GM23338 (cell line): ENCODE results near the gene MEI4. TPM values are rescaled to one million over a fixed set of nuclear protein-coding genes. Genes with fewer than 3 reads are reported as not detected.

Experiments used
- ATAC-seq: fragments of 200-7000 bp; cut with Tn5 transposase; 3 replicates; pipeline ENCODE4 v1.9.1; 2020
- DNase-seq: peaks from one replicate; pipeline ENCODE4 v3.0.0-alpha.2; 2015; ENCODE audit warnings: low spot score
- H2AFZ ChIP-seq: fragments of 200-600 bp; sonication (generic); 2 replicates; pipeline ENCODE4 v1.8.0; 2016; ENCODE audit warnings: antibody characterized with exemption, mild to moderate bottlenecking, moderate library complexity
- H3F3A ChIP-seq: fragments of 200-600 bp; sonication (generic); replicated peaks from 2 replicates; pipeline ENCODE4 v1.8.0; 2017; ENCODE audit warnings: antibody characterized with exemption, mixed run types, low read depth
- H3K27ac ChIP-seq: fragments of 200-600 bp; sonication (generic); 2 replicates; pipeline ENCODE4 v1.6.1; 2016; ENCODE audit warnings: low read depth
- H3K27me3 ChIP-seq: fragments of 200-600 bp; sonication (generic); 2 replicates; pipeline ENCODE4 v1.8.0; 2016; ENCODE audit warnings: mild to moderate bottlenecking, mixed run types, moderate library complexity; ENCODE audit not compliant: insufficient read depth
- H3K36me3 ChIP-seq: fragments of 200-600 bp; sonication (generic); 2 replicates; pipeline ENCODE4 v1.8.0; 2016; ENCODE audit warnings: mild to moderate bottlenecking; ENCODE audit not compliant: insufficient read depth
- H3K4me1 ChIP-seq: fragments of 200-600 bp; sonication (generic); 2 replicates; pipeline ENCODE4 v1.8.0; 2016; ENCODE audit warnings: mild to moderate bottlenecking, moderate library complexity; ENCODE audit not compliant: insufficient read depth
- H3K4me2 ChIP-seq: fragments of 200-600 bp; sonication (generic); 2 replicates; pipeline ENCODE4 v1.7.1; 2017; ENCODE audit warnings: mixed run types
- H3K4me3 ChIP-seq: fragments of 200-600 bp; sonication (generic); 2 replicates; pipeline ENCODE4 v1.6.1; 2016; ENCODE audit warnings: mixed run types
- H3K79me2 ChIP-seq: fragments of 200-600 bp; sonication (generic); replicated peaks from 2 replicates; pipeline ENCODE4 v1.8.0; 2017; ENCODE audit warnings: mild to moderate bottlenecking; ENCODE audit not compliant: insufficient read depth
- H3K9me2 ChIP-seq: fragments of 200-600 bp; sonication (generic); 2 replicates; pipeline ENCODE4 v1.8.0; 2017; ENCODE audit not compliant: insufficient read depth
- H4K20me1 ChIP-seq: fragments of 200-600 bp; sonication (generic); replicated peaks from 2 replicates; pipeline ENCODE4 v1.8.0; 2017; ENCODE audit warnings: mild to moderate bottlenecking; ENCODE audit not compliant: insufficient read depth
- H3K27ac Mint-ChIP-seq: 2 replicates; pipeline ENCODE4 v1.8.0; 2020; ENCODE audit warnings: inconsistent platforms, mild to moderate bottlenecking, moderate library complexity, mixed read lengths
- H3K27me3 Mint-ChIP-seq: 3 replicates; pipeline ENCODE4 v1.8.0; 2022; ENCODE audit warnings: low read depth, mild to moderate bottlenecking, moderate library complexity, mixed read lengths, inconsistent platforms; ENCODE audit not compliant: insufficient read depth, poor library complexity
- H3K36me3 Mint-ChIP-seq: 3 replicates; pipeline ENCODE4 v1.8.0; 2021; ENCODE audit warnings: low read depth, mild to moderate bottlenecking, inconsistent platforms, moderate library complexity, mixed read lengths
- H3K4me1 Mint-ChIP-seq: 3 replicates; pipeline ENCODE4 v1.8.0; 2020; ENCODE audit warnings: mild to moderate bottlenecking, inconsistent platforms, mixed read lengths
- H3K4me3 Mint-ChIP-seq: 3 replicates; pipeline ENCODE4 v1.8.0; 2021; ENCODE audit warnings: moderate library complexity, mild to moderate bottlenecking, inconsistent platforms, mixed read lengths
- H3K9me3 Mint-ChIP-seq: 3 replicates; pipeline ENCODE4 v1.8.0; 2020; ENCODE audit warnings: moderate library complexity, mild to moderate bottlenecking, inconsistent platforms, mixed read lengths
- CREB1 ChIP-seq: fragments of 250-450 bp; sonication (Bioruptor Pico); IDR thresholded peaks from 2 replicates; pipeline ENCODE4 v1.5.0; 2020; ENCODE audit warnings: low read depth, mild to moderate bottlenecking, moderate library complexity
- EZH2 ChIP-seq: fragments of 200-600 bp; sonication (generic); IDR thresholded peaks from one replicate; pipeline ENCODE4 v1.8.0; 2017; ENCODE audit warnings: antibody characterized with exemption, mild to moderate bottlenecking, low read depth; ENCODE audit not compliant: unreplicated experiment
- EZH2phosphoT487 ChIP-seq: fragments of 200-600 bp; sonication (generic); IDR thresholded peaks from one replicate; pipeline ENCODE4 v1.8.1; 2018; ENCODE audit warnings: antibody characterized with exemption; ENCODE audit not compliant: unreplicated experiment
- JUNB ChIP-seq: IDR thresholded peaks from one replicate; pipeline ENCODE4 v1.6.1; 2016; ENCODE audit warnings: antibody characterized with exemption; ENCODE audit not compliant: unreplicated experiment
- NANOG ChIP-seq: IDR thresholded peaks from 2 replicates; pipeline ENCODE4 v1.6.1; 2016; ENCODE audit warnings: antibody characterized with exemption, borderline replicate concordance
- POLR2AphosphoS5 ChIP-seq: IDR thresholded peaks from 2 replicates; pipeline ENCODE4 v1.6.1; 2016; ENCODE audit warnings: antibody characterized with exemption, low read depth
- REST ChIP-seq: IDR thresholded peaks from one replicate; pipeline ENCODE4 v1.6.1; 2018; ENCODE audit warnings: antibody characterized with exemption; ENCODE audit not compliant: unreplicated experiment
- STAT1 ChIP-seq: IDR thresholded peaks from one replicate; pipeline ENCODE4 v1.6.1; 2016; ENCODE audit warnings: antibody characterized with exemption; ENCODE audit not compliant: unreplicated experiment
- polyA plus RNA-seq: library from polyadenylated mRNA; unstranded; fragments of >200 nt; fragmentation: Nextera tagmentation; extraction: Ambion mirVana; gene quantifications from 2 replicates; pipeline ENCODE4 v1.2.1, GENCODE V29; 2016
- total RNA-seq: library from RNA; depleted of rRNA; stranded (reverse); fragments of >200 nt; shearing (Covaris generic); gene quantifications from 2 replicates; pipeline ENCODE4 v1.2.3, GENCODE V29; 2014
- TF ChIP-seq, protein P1 (sequence below): fragments of 250-450 bp; sonication (Bioruptor Pico); IDR thresholded peaks from 2 replicates; pipeline ENCODE4 v1.5.0; 2020; ENCODE audit warnings: mild to moderate bottlenecking, moderate library complexity
- TF ChIP-seq, protein P2 (sequence below): IDR thresholded peaks from 2 replicates; pipeline ENCODE4 v1.6.1; 2016; ENCODE audit warnings: antibody characterized with exemption
- TF ChIP-seq, protein P3 (sequence below), 2 experiments: fragments of 200-600 bp in 1 of 2; sonication (generic) in 1 of 2; conservative IDR thresholded peaks; 2 replicates each; pipeline versions ENCODE4 v1.5.1 to v1.6.1; 2016 to 2017; ENCODE audit warnings: antibody characterized with exemption in 2 of 2, low read depth in 2 of 2, mild to moderate bottlenecking in 2 of 2, moderate library complexity in 1 of 2

Gene MEI4
- total and polyA plus RNA-seq, 2 experiments from 2014 or later: 0.23 to 0.63 TPM

DNA sequence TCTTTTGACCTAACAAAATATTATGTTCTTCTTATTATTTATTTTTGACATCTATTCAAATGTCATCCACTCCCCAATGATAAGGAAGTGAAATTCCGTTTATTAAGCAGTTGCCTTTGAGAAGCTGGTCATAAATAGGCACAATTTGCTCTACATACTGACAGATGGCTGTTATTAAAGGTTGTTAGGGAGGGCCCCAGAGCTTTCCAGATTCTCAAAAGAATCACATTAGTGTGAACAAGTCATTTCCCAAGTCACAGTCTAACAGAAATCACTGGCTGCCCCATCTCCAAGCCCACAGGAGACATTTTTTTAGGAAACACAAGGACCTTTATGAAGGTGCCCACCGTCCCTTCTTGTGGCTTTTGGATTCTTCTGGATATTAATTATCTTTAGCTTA is 172.4 kb downstream of the MEI4 start:
- Histone ChIP-seq H2AFZ (no peak overlapping the region), H3K79me2 (no peaks in the 10 kb centered on the region), H3K4me1 (no peaks in the 10 kb centered on the region), H4K20me1 (no peaks in the 10 kb centered on the region), H3K27me3 (no peaks in the 10 kb centered on the region), H3K9me2 (no peaks in the 10 kb centered on the region), H3K36me3 (no peaks in the 10 kb centered on the region), H3K4me3 (no peak overlapping the region), H3K4me2 (no peak overlapping the region), H3K27ac (no peak overlapping the region), H3F3A (no peaks in the 10 kb centered on the region)
- Mint-ChIP-seq H3K27me3 (no peaks in the 10 kb centered on the region), H3K4me3 (no peak overlapping the region), H3K27ac (no peak overlapping the region), H3K9me3 (no peaks in the 10 kb centered on the region), H3K36me3 (no peaks in the 10 kb centered on the region), H3K4me1 (peaks cover 4% of the 10 kb centered on the region; the same call in 2 of the 3 replicates)
- TF ChIP-seq EZH2phosphoT487 (no peak), STAT1 (no peak), CREB1 (no peak), EZH2 (no peak), POLR2AphosphoS5 (no peak), REST (no peak), NANOG (no peak), JUNB (no peak)
- TF ChIP-seq, protein P1, sequence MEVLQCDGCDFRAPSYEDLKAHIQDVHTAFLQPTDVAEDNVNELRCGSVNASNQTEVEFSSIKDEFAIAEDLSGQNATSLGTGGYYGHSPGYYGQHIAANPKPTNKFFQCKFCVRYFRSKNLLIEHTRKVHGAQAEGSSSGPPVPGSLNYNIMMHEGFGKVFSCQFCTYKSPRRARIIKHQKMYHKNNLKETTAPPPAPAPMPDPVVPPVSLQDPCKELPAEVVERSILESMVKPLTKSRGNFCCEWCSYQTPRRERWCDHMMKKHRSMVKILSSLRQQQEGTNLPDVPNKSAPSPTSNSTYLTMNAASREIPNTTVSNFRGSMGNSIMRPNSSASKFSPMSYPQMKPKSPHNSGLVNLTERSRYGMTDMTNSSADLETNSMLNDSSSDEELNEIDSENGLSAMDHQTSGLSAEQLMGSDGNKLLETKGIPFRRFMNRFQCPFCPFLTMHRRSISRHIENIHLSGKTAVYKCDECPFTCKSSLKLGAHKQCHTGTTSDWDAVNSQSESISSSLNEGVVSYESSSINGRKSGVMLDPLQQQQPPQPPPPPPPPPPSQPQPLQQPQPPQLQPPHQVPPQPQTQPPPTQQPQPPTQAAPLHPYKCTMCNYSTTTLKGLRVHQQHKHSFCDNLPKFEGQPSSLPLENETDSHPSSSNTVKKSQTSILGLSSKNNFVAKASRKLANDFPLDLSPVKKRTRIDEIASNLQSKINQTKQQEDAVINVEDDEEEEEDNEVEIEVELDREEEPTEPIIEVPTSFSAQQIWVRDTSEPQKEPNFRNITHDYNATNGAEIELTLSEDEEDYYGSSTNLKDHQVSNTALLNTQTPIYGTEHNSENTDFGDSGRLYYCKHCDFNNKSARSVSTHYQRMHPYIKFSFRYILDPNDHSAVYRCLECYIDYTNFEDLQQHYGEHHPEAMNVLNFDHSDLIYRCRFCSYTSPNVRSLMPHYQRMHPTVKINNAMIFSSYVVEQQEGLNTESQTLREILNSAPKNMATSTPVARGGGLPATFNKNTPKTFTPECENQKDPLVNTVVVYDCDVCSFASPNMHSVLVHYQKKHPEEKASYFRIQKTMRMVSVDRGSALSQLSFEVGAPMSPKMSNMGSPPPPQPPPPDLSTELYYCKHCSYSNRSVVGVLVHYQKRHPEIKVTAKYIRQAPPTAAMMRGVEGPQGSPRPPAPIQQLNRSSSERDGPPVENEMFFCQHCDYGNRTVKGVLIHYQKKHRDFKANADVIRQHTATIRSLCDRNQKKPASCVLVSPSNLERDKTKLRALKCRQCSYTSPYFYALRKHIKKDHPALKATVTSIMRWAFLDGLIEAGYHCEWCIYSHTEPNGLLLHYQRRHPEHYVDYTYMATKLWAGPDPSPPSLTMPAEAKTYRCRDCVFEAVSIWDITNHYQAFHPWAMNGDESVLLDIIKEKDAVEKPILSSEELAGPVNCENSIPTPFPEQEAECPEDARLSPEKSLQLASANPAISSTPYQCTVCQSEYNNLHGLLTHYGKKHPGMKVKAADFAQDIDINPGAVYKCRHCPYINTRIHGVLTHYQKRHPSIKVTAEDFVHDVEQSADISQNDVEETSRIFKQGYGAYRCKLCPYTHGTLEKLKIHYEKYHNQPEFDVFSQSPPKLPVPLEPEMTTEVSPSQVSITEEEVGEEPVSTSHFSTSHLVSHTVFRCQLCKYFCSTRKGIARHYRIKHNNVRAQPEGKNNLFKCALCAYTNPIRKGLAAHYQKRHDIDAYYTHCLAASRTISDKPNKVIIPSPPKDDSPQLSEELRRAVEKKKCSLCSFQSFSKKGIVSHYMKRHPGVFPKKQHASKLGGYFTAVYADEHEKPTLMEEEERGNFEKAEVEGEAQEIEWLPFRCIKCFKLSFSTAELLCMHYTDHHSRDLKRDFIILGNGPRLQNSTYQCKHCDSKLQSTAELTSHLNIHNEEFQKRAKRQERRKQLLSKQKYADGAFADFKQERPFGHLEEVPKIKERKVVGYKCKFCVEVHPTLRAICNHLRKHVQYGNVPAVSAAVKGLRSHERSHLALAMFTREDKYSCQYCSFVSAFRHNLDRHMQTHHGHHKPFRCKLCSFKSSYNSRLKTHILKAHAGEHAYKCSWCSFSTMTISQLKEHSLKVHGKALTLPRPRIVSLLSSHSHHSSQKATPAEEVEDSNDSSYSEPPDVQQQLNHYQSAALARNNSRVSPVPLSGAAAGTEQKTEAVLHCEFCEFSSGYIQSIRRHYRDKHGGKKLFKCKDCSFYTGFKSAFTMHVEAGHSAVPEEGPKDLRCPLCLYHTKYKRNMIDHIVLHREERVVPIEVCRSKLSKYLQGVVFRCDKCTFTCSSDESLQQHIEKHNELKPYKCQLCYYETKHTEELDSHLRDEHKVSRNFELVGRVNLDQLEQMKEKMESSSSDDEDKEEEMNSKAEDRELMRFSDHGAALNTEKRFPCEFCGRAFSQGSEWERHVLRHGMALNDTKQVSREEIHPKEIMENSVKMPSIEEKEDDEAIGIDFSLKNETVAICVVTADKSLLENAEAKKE (CRISPR knock-in tag): no peak
- TF ChIP-seq, protein P2, sequence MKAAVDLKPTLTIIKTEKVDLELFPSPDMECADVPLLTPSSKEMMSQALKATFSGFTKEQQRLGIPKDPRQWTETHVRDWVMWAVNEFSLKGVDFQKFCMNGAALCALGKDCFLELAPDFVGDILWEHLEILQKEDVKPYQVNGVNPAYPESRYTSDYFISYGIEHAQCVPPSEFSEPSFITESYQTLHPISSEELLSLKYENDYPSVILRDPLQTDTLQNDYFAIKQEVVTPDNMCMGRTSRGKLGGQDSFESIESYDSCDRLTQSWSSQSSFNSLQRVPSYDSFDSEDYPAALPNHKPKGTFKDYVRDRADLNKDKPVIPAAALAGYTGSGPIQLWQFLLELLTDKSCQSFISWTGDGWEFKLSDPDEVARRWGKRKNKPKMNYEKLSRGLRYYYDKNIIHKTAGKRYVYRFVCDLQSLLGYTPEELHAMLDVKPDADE: no peak
- TF ChIP-seq, protein P3, sequence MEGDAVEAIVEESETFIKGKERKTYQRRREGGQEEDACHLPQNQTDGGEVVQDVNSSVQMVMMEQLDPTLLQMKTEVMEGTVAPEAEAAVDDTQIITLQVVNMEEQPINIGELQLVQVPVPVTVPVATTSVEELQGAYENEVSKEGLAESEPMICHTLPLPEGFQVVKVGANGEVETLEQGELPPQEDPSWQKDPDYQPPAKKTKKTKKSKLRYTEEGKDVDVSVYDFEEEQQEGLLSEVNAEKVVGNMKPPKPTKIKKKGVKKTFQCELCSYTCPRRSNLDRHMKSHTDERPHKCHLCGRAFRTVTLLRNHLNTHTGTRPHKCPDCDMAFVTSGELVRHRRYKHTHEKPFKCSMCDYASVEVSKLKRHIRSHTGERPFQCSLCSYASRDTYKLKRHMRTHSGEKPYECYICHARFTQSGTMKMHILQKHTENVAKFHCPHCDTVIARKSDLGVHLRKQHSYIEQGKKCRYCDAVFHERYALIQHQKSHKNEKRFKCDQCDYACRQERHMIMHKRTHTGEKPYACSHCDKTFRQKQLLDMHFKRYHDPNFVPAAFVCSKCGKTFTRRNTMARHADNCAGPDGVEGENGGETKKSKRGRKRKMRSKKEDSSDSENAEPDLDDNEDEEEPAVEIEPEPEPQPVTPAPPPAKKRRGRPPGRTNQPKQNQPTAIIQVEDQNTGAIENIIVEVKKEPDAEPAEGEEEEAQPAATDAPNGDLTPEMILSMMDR (conservative IDR thresholded peaks at IDR 0.05; ENCODE audit: low read depth in 2 of 2): no peak
- no peak for DNase-seq
- ATAC-seq: no peak
